Liver (tissue), 9 donors: Measurements from ENCODE around the gene NUP160. TPM values are rescaled to one million over a fixed set of nuclear protein-coding genes. Genes with fewer than 3 reads are reported as not detected.

Experiments
- DNase-seq: peaks from one replicate; pipeline ENCODE4 v3.0.0-alpha.2; 2017; ENCODE audit warnings: low spot score
- H3K27ac ChIP-seq, 2 donors: one replicate each; pipeline ENCODE4 v1.7.0; 2013; ENCODE audit warnings: inconsistent platforms in 2 of 2, low read length in 2 of 2, control low read depth in 1 of 2, low read depth in 1 of 2, mild to moderate bottlenecking in 1 of 2
- H3K27me3 ChIP-seq, 4 donors: one replicate each; pipeline versions ENCODE4 v1.6.1 to v1.7.0; 2013; ENCODE audit warnings: low read length in 3 of 4, inconsistent platforms in 1 of 4, mild to moderate bottlenecking in 1 of 4, moderate library complexity in 1 of 4; ENCODE audit not compliant: control insufficient read depth in 4 of 4, insufficient read depth in 4 of 4
- H3K36me3 ChIP-seq, 4 donors: one replicate each; pipeline versions ENCODE4 v1.6.1 to v1.7.0; 2013; ENCODE audit warnings: low read length in 3 of 4, mild to moderate bottlenecking in 3 of 4, low read depth in 1 of 4, moderate library complexity in 1 of 4; ENCODE audit not compliant: control insufficient read depth in 4 of 4, insufficient read depth in 3 of 4
- H3K4me1 ChIP-seq, 4 donors: one replicate each; pipeline versions ENCODE4 v1.6.1 to v1.7.0; 2013; ENCODE audit warnings: low read length in 3 of 4, mild to moderate bottlenecking in 3 of 4, moderate library complexity in 1 of 4; ENCODE audit not compliant: control insufficient read depth in 4 of 4, insufficient read depth in 4 of 4
- H3K4me3 ChIP-seq, 3 donors: one replicate each; pipeline versions ENCODE4 v1.6.1 to v1.7.0; 2013; ENCODE audit warnings: low read length in 3 of 3, control low read depth in 1 of 3, low read depth in 1 of 3, mild to moderate bottlenecking in 1 of 3
- H3K9ac ChIP-seq, 2 donors: one replicate each; pipeline ENCODE4 v1.7.0; 2013; ENCODE audit warnings: low read length in 2 of 2, mild to moderate bottlenecking in 2 of 2, moderate library complexity in 2 of 2, control low read depth in 1 of 2, low read depth in 1 of 2
- H3K9me3 ChIP-seq, 4 donors: one replicate each; pipeline versions ENCODE4 v1.6.1 to v1.7.0; 2013; ENCODE audit warnings: low read length in 3 of 4; ENCODE audit not compliant: control insufficient read depth in 4 of 4
- ATF3 ChIP-seq: IDR thresholded peaks from 2 replicates; pipeline ENCODE4 v1.6.1; 2016; ENCODE audit warnings: antibody characterized with exemption
- CTCF ChIP-seq: fragments of 150-350 bp; IDR thresholded peaks from 2 replicates; pipeline ENCODE4 v1.5.1; 2017; ENCODE audit warnings: improper control_type of control experiment, low read depth, low read length; ENCODE audit not compliant: missing input control
- EGR1 ChIP-seq, 2 donors: IDR thresholded peaks; 2 replicates each; pipeline ENCODE4 v1.6.1; 2016 to 2018; ENCODE audit warnings: antibody characterized with exemption in 2 of 2, low read depth in 2 of 2
- FOXA1 ChIP-seq: IDR thresholded peaks from 2 replicates; pipeline ENCODE4 v1.6.1; 2016; ENCODE audit warnings: antibody characterized with exemption
- FOXA2 ChIP-seq: IDR thresholded peaks from 2 replicates; pipeline ENCODE4 v1.6.1; 2016; ENCODE audit warnings: antibody characterized with exemption
- GABPA ChIP-seq, 2 donors: IDR thresholded peaks in 1 of 2; conservative IDR thresholded peaks in 1 of 2; 2 replicates each; pipeline ENCODE4 v1.6.1; 2016; ENCODE audit warnings: antibody characterized with exemption in 2 of 2, mild to moderate bottlenecking in 1 of 2, moderate library complexity in 1 of 2
- HNF4A ChIP-seq, 2 donors: conservative IDR thresholded peaks; 2 replicates each; pipeline ENCODE4 v1.6.1; 2016; ENCODE audit warnings: antibody characterized with exemption in 2 of 2, mild to moderate bottlenecking in 2 of 2
- HNF4G ChIP-seq: IDR thresholded peaks from 2 replicates; pipeline ENCODE4 v1.6.1; 2016; ENCODE audit warnings: antibody characterized with exemption
- JUND ChIP-seq, 2 donors: IDR thresholded peaks; 2 replicates each; pipeline ENCODE4 v1.6.1; 2016; ENCODE audit warnings: antibody characterized with exemption in 2 of 2
- MAX ChIP-seq: IDR thresholded peaks from 2 replicates; pipeline ENCODE4 v1.6.1; 2016; ENCODE audit warnings: antibody characterized with exemption
- NR2F2 ChIP-seq: IDR thresholded peaks from 2 replicates; pipeline ENCODE4 v1.6.1; 2016; ENCODE audit warnings: antibody characterized with exemption
- RAD21 ChIP-seq, 2 donors: IDR thresholded peaks; 2 replicates each; pipeline ENCODE4 v1.6.1; 2016; ENCODE audit warnings: antibody characterized with exemption in 2 of 2, mild to moderate bottlenecking in 2 of 2
- REST ChIP-seq: IDR thresholded peaks from 2 replicates; pipeline ENCODE4 v1.6.1; 2016; ENCODE audit warnings: antibody characterized with exemption, mild to moderate bottlenecking
- RXRA ChIP-seq, 2 donors: IDR thresholded peaks; 2 replicates each; pipeline ENCODE4 v1.6.1; 2017 to 2018; ENCODE audit warnings: antibody characterized with exemption in 2 of 2, mild to moderate bottlenecking in 1 of 2
- SP1 ChIP-seq: IDR thresholded peaks from 2 replicates; pipeline ENCODE4 v1.6.1; 2018; ENCODE audit warnings: antibody characterized with exemption, mild to moderate bottlenecking
- TAF1 ChIP-seq: conservative IDR thresholded peaks from 2 replicates; pipeline ENCODE4 v1.6.1; 2016; ENCODE audit warnings: antibody characterized with exemption, mild to moderate bottlenecking
- YY1 ChIP-seq: IDR thresholded peaks from 2 replicates; pipeline ENCODE4 v1.6.1; 2016; ENCODE audit warnings: antibody characterized with exemption, mild to moderate bottlenecking
- ZBTB33 ChIP-seq: IDR thresholded peaks from 2 replicates; pipeline ENCODE4 v1.6.1; 2016; ENCODE audit warnings: antibody characterized with exemption
- WGBS: extraction: QIAGEN DNeasy Blood & Tissue Kit; methylation state at CpG from one replicate; pipeline ENCODE4 v1.1.7; 2013; 5-methylcytosine and 5-hydroxymethylcytosine counted together
- polyA plus RNA-seq, 2 donors: library from polyadenylated mRNA; stranded (reverse) in 1 of 2; unstranded in 1 of 2; fragments of 200-250 nt in 1 of 2; fragments of >200 nt in 1 of 2; fragmentation: Nextera tagmentation in 1 of 2; extraction: Ambion mirVana in 1 of 2; gene quantifications; one replicate each; pipeline versions ENCODE4 v1.2.1 to v1.2.3, GENCODE V29; 2013 to 2015
- total RNA-seq, 2 donors: library from RNA; depleted of rRNA; stranded (reverse); fragments of >200 nt; gene quantifications; one replicate each; pipeline ENCODE4 v1.2.3, GENCODE V29; 2014
- donor health status: healthy.
- donor health status: healthy.
- donor health status: healthy.
- donor health status: healthy.
- donor health status: healthy.

NUP160 gene
- total and polyA plus RNA-seq, 4 donors: 7.0 to 36.6 (median 17.5) TPM

- WGBS: 65% methylated on average over 10 of the region's 10 CpGs
- no peak overlapping the region for H3K27ac ChIP-seq
Observed at GRCh38 chr11:47857892-47858543, 9.9 kb upstream of the NUP160 start.

GRCh38 chr11:47857485-47857884, 9.3 kb upstream of the NUP160 start:
- no peak overlapping the region for H3K27ac ChIP-seq
- DNase-seq: no peak
- no peak overlapping the region for H3K9ac ChIP-seq
- H3K4me1 ChIP-seq: no peaks in the 10 kb centered on the region
- no peak overlapping the region for H3K4me3 ChIP-seq
- no peaks in the 10 kb centered on the region for H3K9me3 ChIP-seq
- no peaks in the 10 kb centered on the region for H3K27me3 ChIP-seq
- TF ChIP-seq NR2F2 (no peak), MAX (no peak)
- no peaks in the 10 kb centered on the region for H3K36me3 ChIP-seq
- 56% methylated on average over 2 of the region's 2 CpGs for WGBS

More at GRCh38 chr11:47857892-47858543, 9.9 kb upstream of the NUP160 start:
- Histone ChIP-seq H3K9ac (no peak overlapping the region), H3K4me3 (no peak overlapping the region), H3K4me1 (no peaks in the 10 kb centered on the region), H3K36me3 (no peaks in the 10 kb centered on the region), H3K27me3 (no peaks in the 10 kb centered on the region), H3K9me3 (no peaks in the 10 kb centered on the region)
- TF ChIP-seq MAX: no peak
- peak; percentile 21 for TF ChIP-seq NR2F2
- no peak for DNase-seq

- DNase-seq: no peak
- Histone ChIP-seq H3K4me1 (no peaks in the 10 kb centered on the region), H3K4me3 (no peak overlapping the region), H3K27ac (no peak overlapping the region), H3K27me3 (no peaks in the 10 kb centered on the region), H3K9ac (no peak overlapping the region), H3K36me3 (no peaks in the 10 kb centered on the region), H3K9me3 (no peaks in the 10 kb centered on the region)
- WGBS: 61% methylated on average over 2 of the region's 2 CpGs
- TF ChIP-seq FOXA1: no peak
- TF ChIP-seq HNF4A (conservative IDR thresholded peaks at IDR 0.05): no peak
- TF ChIP-seq FOXA2: no peak
- no peak for TF ChIP-seq TAF1
- TF ChIP-seq HNF4G: no peak
- TF ChIP-seq NR2F2: no peak
- TF ChIP-seq ZBTB33: no peak
- no peak for TF ChIP-seq SP1
- TF ChIP-seq GABPA (IDR thresholded peaks at IDR 0.05 in 1 of 2, conservative IDR thresholded peaks at IDR 0.05 in 1 of 2): no peak
- TF ChIP-seq ATF3: no peak
- no peak for TF ChIP-seq YY1
- TF ChIP-seq CTCF: no peak
- TF ChIP-seq REST: no peak
- TF ChIP-seq JUND (IDR thresholded peaks at IDR 0.05): no peak
- TF ChIP-seq MAX: no peak
- TF ChIP-seq RAD21 (IDR thresholded peaks at IDR 0.05): no peak
- TF ChIP-seq EGR1 (IDR thresholded peaks at IDR 0.05; ENCODE audit: low read depth in 2 of 2): no peak
- no peak for TF ChIP-seq RXRA (IDR thresholded peaks at IDR 0.05)
Observed at GRCh38 chr11:47856186-47856585, 8.0 kb upstream of the NUP160 start.
